DND-41 (cell line): ENCODE data around the gene GARNL3.

ENCODE experiments used
- CTCF ChIP-seq: IDR thresholded peaks from 2 replicates; pipeline ENCODE4 v1.5.1; 2012; ENCODE audit warnings: borderline replicate concordance, low read length, moderate library complexity, mild to moderate bottlenecking; ENCODE audit not compliant: poor library complexity, severe bottlenecking; ENCODE audit errors: extremely low read depth
- EZH2 ChIP-seq: IDR thresholded peaks from 3 replicates; pipeline ENCODE4 v1.6.1; 2012; ENCODE audit warnings: borderline replicate concordance, low read depth, mild to moderate bottlenecking, moderate library complexity, low read length, inconsistent platforms; ENCODE audit not compliant: severe bottlenecking

GRCh38 chr9:127319366-127320114 is 55.0 kb downstream of the GARNL3 start:
- TF ChIP-seq EZH2, result no peak
- TF ChIP-seq CTCF, result no peak
